Transverse colon (tissue), 3 donors: Measurements from ENCODE around the gene COL6A2.

Experiments
- POLR2A ChIP-seq: fragments of 450-650 bp; IDR thresholded peaks from one replicate; pipeline ENCODE4 v1.6.1; 2016; ENCODE audit warnings: antibody characterized with exemption, mild to moderate bottlenecking, moderate library complexity
- TF ChIP-seq, protein P1 (sequence below), 5 experiments: fragments of 200-600 bp in 3 of 5; fragments of 450-650 bp in 2 of 5; sonication (generic) in 3 of 5; IDR thresholded peaks; 1 replicate in 2 of 5; 2 replicates in 3 of 5; pipeline ENCODE4 v1.5.1; 2016 to 2017; ENCODE audit warnings: antibody characterized with exemption in 5 of 5, inconsistent platforms in 3 of 5, mild to moderate bottlenecking in 2 of 5, moderate library complexity in 1 of 5

- TF ChIP-seq, protein P1, sequence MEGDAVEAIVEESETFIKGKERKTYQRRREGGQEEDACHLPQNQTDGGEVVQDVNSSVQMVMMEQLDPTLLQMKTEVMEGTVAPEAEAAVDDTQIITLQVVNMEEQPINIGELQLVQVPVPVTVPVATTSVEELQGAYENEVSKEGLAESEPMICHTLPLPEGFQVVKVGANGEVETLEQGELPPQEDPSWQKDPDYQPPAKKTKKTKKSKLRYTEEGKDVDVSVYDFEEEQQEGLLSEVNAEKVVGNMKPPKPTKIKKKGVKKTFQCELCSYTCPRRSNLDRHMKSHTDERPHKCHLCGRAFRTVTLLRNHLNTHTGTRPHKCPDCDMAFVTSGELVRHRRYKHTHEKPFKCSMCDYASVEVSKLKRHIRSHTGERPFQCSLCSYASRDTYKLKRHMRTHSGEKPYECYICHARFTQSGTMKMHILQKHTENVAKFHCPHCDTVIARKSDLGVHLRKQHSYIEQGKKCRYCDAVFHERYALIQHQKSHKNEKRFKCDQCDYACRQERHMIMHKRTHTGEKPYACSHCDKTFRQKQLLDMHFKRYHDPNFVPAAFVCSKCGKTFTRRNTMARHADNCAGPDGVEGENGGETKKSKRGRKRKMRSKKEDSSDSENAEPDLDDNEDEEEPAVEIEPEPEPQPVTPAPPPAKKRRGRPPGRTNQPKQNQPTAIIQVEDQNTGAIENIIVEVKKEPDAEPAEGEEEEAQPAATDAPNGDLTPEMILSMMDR (IDR thresholded peaks at IDR 0.05) = no peak
- no peak for TF ChIP-seq POLR2A
These were observed 39.3 kb upstream of the COL6A2 start for GRCh38 chr21:46058431-46059145.
